ENCODE measurements around the gene PTPRK.

GRCh38 chr6:127971386-127971785 is 549.0 kb downstream of the PTPRK start:
- TF ChIP-seq EZH2 (IDR thresholded peaks at IDR 0.05; ENCODE audit: low read length, unreplicated experiment) (no peak), CTCF (conservative IDR thresholded peaks at IDR 0.05; ENCODE audit: low read depth, low read length) (no peak), EZH2phosphoT487 (IDR thresholded peaks at IDR 0.05; ENCODE audit: borderline replicate concordance, low read length) (no peak)

Measured in PC-3 (cell line).